Neutrophil (primary cell): ENCODE results near the gene SERINC4.
A peak's percentile ranks its signal among the peaks of the same experiment; 100 is the strongest.
"Not testable (repeated sequence)": the region's sequence is repeated elsewhere in the genome, so short reads cannot be mapped to it uniquely, and the experiment has no call there.

Experiments
- H3K27ac ChIP-seq: fragments of 200-600 bp; sonication (generic); 2 replicates; pipeline ENCODE4 v1.5.1; 2016; ENCODE audit warnings: mild to moderate bottlenecking, moderate library complexity
- H3K27me3 ChIP-seq: fragments of 200-600 bp; sonication (generic); 2 replicates; pipeline ENCODE4 v1.6.0; 2016; ENCODE audit warnings: mild to moderate bottlenecking
- H3K36me3 ChIP-seq: fragments of 200-600 bp; sonication (generic); 2 replicates; pipeline ENCODE4 v1.5.1; 2017
- H3K4me1 ChIP-seq, 2 experiments: fragments of 200-600 bp in 1 of 2; sonication (generic) in 1 of 2; 1 replicate in 1 of 2; 2 replicates in 1 of 2; pipeline versions ENCODE4 v1.5.1 to v1.6.1; 2013 to 2016; ENCODE audit warnings: low read depth in 1 of 2, low read length in 1 of 2, mild to moderate bottlenecking in 1 of 2, moderate library complexity in 1 of 2; ENCODE audit not compliant: control insufficient read depth in 1 of 2, insufficient read depth in 1 of 2
- H3K4me3 ChIP-seq, 2 experiments: fragments of 200-600 bp in 1 of 2; sonication (generic) in 1 of 2; 1 replicate in 1 of 2; 2 replicates in 1 of 2; pipeline ENCODE4 v1.5.1; 2013 to 2016; ENCODE audit warnings: low read depth in 1 of 2, low read length in 1 of 2, mild to moderate bottlenecking in 1 of 2, moderate library complexity in 1 of 2
- H3K9me3 ChIP-seq: fragments of 200-600 bp; sonication (generic); 2 replicates; pipeline ENCODE4 v1.5.1; 2016
- CTCF ChIP-seq: fragments of 200-600 bp; sonication (generic); IDR thresholded peaks from 2 replicates; pipeline ENCODE4 v1.5.1; 2016; ENCODE audit warnings: antibody characterized with exemption

Gene SERINC4

GRCh38 chr15:43799945-43800285, at the start of gene SERINC4:
Gene SERINC4, minus strand, starts transcription at chr15:43800220. Its CDS starts 234 bp downstream, at chr15:43799986.
- Histone ChIP-seq H3K4me1 (peaks cover 19 to 24% of the 10 kb centered on the region in 2 experiments), H3K36me3 (peaks cover 52% of the 10 kb centered on the region), H3K27me3 (no peaks in the 10 kb centered on the region), H3K4me3 (peak within 1 kb of the TSS; percentile 87 to 91), H3K9me3 (no peaks in the 10 kb centered on the region), H3K27ac (peak within 1 kb of the TSS; percentile 88)
- TF ChIP-seq CTCF, result no peak

DNA sequence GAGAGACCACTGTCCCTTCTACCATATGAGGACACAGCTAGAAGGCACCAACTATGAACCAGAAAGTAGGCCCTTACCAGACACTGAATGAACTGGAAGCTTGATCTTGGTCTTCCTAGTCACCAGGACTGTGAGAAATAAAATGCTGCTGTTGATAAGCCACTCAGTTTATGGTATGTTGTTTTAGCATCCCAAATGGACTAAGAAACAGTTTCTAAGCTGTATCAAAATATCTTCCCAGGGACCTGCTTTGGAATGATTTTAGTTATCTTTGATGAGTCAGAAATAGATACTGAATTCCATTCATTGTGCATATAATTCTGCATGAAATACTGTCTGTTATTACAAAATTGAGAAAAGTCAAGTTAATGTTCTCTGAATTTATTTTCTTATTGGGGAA, 45.4 kb upstream of the SERINC4 start:
- Histone ChIP-seq H3K27me3 (no peaks in the 10 kb centered on the region), H3K4me3 (no peak overlapping the region), H3K9me3 (no peaks in the 10 kb centered on the region), H3K4me1 (no peaks in the 10 kb centered on the region), H3K27ac (no peak overlapping the region), H3K36me3 (peaks cover 22% of the 10 kb centered on the region)
- no peak for TF ChIP-seq CTCF

GRCh38 chr15:43832485-43832884, 32.5 kb upstream of the SERINC4 start:
- not testable (repeated sequence) for H3K27ac ChIP-seq, H3K9me3 ChIP-seq, H3K27me3 ChIP-seq, H3K4me1 ChIP-seq, H3K4me3 ChIP-seq, H3K36me3 ChIP-seq

DNA sequence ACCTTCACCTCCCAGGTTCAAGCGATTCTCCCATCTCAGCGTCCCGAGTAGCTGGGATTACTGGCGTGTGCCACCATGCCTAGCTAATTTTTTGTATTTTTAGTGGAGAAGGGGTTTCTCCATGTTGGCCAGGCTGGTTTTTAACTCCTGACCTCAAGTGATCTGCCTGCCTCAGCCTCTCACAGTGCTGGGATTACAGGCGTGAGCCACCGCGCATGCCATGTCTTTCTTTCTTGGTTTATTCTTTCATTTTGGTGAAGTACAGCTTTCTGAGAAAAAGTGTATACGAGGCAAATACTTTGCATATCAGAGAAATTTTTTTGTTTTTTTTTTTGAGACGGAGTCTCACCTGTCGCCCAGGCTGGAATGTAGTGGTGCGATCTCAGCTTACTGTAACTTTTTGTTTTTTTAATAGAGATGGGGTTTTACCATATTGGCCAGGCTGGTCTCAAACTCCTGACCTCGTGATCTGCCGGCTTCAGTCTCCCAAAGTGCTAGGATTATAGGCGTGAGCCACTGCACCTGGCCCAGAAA, 31.6 kb upstream of the SERINC4 start:
- not testable (repeated sequence) for H3K36me3 ChIP-seq, H3K4me3 ChIP-seq, H3K27ac ChIP-seq, H3K9me3 ChIP-seq, H3K27me3 ChIP-seq
- H3K4me1 ChIP-seq, result peaks cover 10 to 14% of the 10 kb centered on the region in 2 experiments

DNA sequence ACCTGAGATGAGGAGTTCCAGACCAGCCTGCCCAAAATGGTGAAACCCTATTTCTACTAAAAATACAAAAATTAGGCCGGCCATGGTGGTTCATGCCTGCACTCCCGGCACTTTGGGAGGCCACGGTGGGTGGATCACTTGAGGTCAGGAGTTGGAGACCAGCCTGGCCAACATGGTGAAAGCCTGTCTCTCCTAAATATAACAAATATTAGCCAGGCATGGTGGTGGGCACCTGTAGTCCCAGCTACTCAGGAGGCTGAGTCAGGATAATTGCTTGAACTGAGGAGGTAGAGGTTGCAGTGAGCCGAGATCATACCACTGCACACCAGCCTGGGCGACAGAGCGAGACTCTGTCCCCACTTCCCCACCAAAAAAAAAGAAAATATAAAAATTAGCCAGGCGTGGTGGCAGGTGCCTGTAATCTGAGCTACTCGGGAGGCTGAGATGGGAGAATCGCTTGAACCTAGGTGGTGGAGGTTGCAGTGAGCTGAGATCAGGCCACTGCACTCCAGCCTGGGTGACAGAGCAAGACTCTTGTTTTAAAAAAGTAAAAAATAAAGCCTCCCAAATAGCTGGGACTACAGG, 30.8 kb upstream of the SERINC4 start:
- H3K4me3 ChIP-seq, H3K9me3 ChIP-seq, H3K27me3 ChIP-seq, H3K36me3 ChIP-seq, H3K27ac ChIP-seq: not testable (repeated sequence)
- peaks cover 15 to 19% of the 10 kb centered on the region in 2 experiments for H3K4me1 ChIP-seq

GRCh38 chr15:43829951-43830540, 30.0 kb upstream of the SERINC4 start:
- H3K27ac ChIP-seq, H3K27me3 ChIP-seq, H3K4me3 ChIP-seq, H3K9me3 ChIP-seq, H3K36me3 ChIP-seq: not testable (repeated sequence)
- H3K4me1 ChIP-seq, result peaks cover 15 to 20% of the 10 kb centered on the region in 2 experiments

- Histone ChIP-seq H3K27ac (no peak overlapping the region), H3K4me1 (peaks cover 22 to 32% of the 10 kb centered on the region in 2 experiments), H3K4me3 (no peak overlapping the region), H3K9me3 (no peaks in the 10 kb centered on the region), H3K36me3 (no peaks in the 10 kb centered on the region), H3K27me3 (no peaks in the 10 kb centered on the region)
- TF ChIP-seq CTCF, result no peak
Observed at GRCh38 chr15:43828061-43828657, 28.1 kb upstream of the SERINC4 start.
